MM.1S (cell line): ENCODE measurements around the gene PDLIM4.

ENCODE experiments used
- EZH2 ChIP-seq: fragments of 300-600 bp; sonication (generic); optimal IDR thresholded peaks from 2 replicates; pipeline ENCODE3; 2017; ENCODE audit warnings: low read depth, mild to moderate bottlenecking, antibody characterized with exemption, low read length, mixed read lengths
- TF ChIP-seq, protein P1 (sequence below): fragments of 300-600 bp; sonication (generic); IDR thresholded peaks from 2 replicates; pipeline ENCODE4 v1.5.1; 2016; ENCODE audit warnings: antibody characterized with exemption, low read length, mixed read lengths

DNA sequence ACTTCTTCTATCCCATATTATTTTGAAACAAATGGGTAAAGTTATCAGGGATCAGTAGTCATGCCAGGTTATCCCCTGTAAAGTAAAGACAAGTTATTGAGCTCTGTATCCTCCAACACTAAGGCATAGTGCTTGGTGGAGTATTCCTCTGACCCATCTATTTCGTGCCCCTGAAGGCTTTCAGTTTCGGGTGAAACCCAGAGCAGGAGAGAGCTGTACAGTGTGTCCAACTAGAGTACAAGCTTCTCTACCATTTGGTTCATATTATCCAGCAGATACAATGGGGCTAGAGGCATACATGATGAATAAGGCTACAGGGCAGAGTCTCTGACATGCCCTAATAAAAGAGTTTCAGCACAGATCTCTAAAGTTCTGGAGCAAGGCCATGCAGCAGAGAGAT is 33.5 kb downstream of the PDLIM4 start:
- TF ChIP-seq, protein P1, sequence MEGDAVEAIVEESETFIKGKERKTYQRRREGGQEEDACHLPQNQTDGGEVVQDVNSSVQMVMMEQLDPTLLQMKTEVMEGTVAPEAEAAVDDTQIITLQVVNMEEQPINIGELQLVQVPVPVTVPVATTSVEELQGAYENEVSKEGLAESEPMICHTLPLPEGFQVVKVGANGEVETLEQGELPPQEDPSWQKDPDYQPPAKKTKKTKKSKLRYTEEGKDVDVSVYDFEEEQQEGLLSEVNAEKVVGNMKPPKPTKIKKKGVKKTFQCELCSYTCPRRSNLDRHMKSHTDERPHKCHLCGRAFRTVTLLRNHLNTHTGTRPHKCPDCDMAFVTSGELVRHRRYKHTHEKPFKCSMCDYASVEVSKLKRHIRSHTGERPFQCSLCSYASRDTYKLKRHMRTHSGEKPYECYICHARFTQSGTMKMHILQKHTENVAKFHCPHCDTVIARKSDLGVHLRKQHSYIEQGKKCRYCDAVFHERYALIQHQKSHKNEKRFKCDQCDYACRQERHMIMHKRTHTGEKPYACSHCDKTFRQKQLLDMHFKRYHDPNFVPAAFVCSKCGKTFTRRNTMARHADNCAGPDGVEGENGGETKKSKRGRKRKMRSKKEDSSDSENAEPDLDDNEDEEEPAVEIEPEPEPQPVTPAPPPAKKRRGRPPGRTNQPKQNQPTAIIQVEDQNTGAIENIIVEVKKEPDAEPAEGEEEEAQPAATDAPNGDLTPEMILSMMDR = no peak
- TF ChIP-seq EZH2 = no peak
